SU-DHL-6 (cell line): Measurements from ENCODE around the gene ESAM.

Experiments used
- EZH2phosphoT487 ChIP-seq: fragments of 200-600 bp; sonication (generic), shearing (Covaris generic); conservative IDR thresholded peaks from 2 replicates; pipeline ENCODE4 v1.6.1; 2018; ENCODE audit warnings: mild to moderate bottlenecking, antibody characterized with exemption, low read length, moderate library complexity, mixed read lengths
- TF ChIP-seq, protein P1 (sequence below): fragments of 200-600 bp; sonication (generic); IDR thresholded peaks from one replicate; pipeline ENCODE4 v1.5.1; 2017; ENCODE audit warnings: antibody characterized with exemption, mild to moderate bottlenecking, low read length, moderate library complexity; ENCODE audit not compliant: insufficient read depth, poor library complexity, severe bottlenecking

DNA sequence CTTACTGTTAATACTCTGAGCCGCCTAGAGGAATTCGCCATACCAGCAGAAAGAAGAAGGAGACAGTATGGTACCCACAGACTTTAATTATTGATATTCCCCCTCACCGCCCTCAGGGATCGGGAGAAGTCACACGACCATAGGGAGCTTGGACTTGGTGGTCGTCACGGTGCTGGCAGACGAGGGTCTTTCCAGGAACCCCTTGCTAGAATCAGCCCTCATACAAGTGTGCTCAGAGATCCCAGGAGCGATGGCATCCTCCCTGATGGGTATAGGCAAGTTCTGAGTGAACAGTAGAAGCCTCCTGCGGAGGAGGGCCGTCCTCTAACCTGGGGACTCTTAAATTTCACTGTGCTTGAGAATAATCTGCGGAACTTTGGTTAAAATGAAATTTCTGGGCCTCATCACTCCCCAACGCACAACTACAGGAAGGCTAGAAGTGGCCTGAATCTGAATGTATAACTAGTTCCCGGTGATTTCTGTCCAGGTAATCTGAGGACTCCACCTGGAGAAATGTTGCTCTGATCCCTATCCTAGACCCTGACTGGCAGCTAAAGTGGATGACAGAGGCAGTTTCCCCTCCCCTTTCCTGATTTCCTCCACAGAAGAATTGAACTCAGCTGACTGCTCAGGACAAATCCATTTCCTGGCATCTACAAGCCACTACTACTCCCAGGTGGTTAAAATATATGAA lies 14.5 kb downstream of the ESAM start:
- TF ChIP-seq, protein P1, sequence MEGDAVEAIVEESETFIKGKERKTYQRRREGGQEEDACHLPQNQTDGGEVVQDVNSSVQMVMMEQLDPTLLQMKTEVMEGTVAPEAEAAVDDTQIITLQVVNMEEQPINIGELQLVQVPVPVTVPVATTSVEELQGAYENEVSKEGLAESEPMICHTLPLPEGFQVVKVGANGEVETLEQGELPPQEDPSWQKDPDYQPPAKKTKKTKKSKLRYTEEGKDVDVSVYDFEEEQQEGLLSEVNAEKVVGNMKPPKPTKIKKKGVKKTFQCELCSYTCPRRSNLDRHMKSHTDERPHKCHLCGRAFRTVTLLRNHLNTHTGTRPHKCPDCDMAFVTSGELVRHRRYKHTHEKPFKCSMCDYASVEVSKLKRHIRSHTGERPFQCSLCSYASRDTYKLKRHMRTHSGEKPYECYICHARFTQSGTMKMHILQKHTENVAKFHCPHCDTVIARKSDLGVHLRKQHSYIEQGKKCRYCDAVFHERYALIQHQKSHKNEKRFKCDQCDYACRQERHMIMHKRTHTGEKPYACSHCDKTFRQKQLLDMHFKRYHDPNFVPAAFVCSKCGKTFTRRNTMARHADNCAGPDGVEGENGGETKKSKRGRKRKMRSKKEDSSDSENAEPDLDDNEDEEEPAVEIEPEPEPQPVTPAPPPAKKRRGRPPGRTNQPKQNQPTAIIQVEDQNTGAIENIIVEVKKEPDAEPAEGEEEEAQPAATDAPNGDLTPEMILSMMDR, result no peak
- no peak for TF ChIP-seq EZH2phosphoT487
